Right lobe of liver (tissue), 6 donors: ENCODE results near the gene RBM47. TPM values are rescaled to one million over a fixed set of nuclear protein-coding genes. Genes with fewer than 3 reads are reported as not detected.
A peak's percentile ranks its signal among the peaks of the same experiment; 100 is the strongest.
"Not testable (repeated sequence)": the region's sequence is repeated elsewhere in the genome, so short reads cannot be mapped to it uniquely, and the experiment has no call there.

Experiments
- ATAC-seq, 4 donors: fragments of 200-7000 bp; cut with Tn5 transposase; one replicate each; pipeline ENCODE4 v1.9.1; 2020; ENCODE audit warnings: mild to moderate bottlenecking in 4 of 4, moderate library complexity in 4 of 4
- DNase-seq, 3 donors: peaks; one replicate each; pipeline ENCODE4 v3.0.0-alpha.2; 2020
- H3K27ac ChIP-seq, 3 donors: fragments of 200-600 bp; one replicate each; pipeline ENCODE4 v1.8.0; 2022
- H3K27me3 ChIP-seq, 2 donors: fragments of 200-600 bp; one replicate each; pipeline ENCODE4 v1.8.0; 2022
- H3K36me3 ChIP-seq, 4 donors: fragments of 200-600 bp; sonication (generic) in 1 of 4; one replicate each; pipeline versions ENCODE4 v1.5.1 to v1.8.0; 2017 to 2022; ENCODE audit warnings: control low read depth in 1 of 4
- H3K4me1 ChIP-seq, 4 donors: fragments of 200-600 bp; sonication (generic) in 1 of 4; one replicate each; pipeline versions ENCODE4 v1.5.1 to v1.8.0; 2017 to 2022; ENCODE audit warnings: control low read depth in 1 of 4
- H3K4me3 ChIP-seq, 3 donors: fragments of 200-600 bp; one replicate each; pipeline ENCODE4 v1.8.0; 2022
- H3K9me3 ChIP-seq, 4 donors: fragments of 200-600 bp; sonication (generic) in 1 of 4; one replicate each; pipeline versions ENCODE4 v1.5.1 to v1.8.0; 2017 to 2022; ENCODE audit warnings: control low read depth in 1 of 4
- CTCF ChIP-seq, 4 donors: fragments of 200-600 bp in 3 of 4; fragments of 450-650 bp in 1 of 4; IDR thresholded peaks; one replicate each; pipeline versions ENCODE4 v1.5.1 to v1.8.0; 2016 to 2022; ENCODE audit warnings: antibody characterized with exemption in 4 of 4, mild to moderate bottlenecking in 2 of 4
- POLR2A ChIP-seq: fragments of 450-650 bp; IDR thresholded peaks from one replicate; pipeline ENCODE4 v1.6.1; 2017; ENCODE audit warnings: antibody characterized with exemption, mild to moderate bottlenecking
- WGBS: methylation state at CpG from one replicate; pipeline ENCODE4 v1.1.6; 2018; ENCODE audit warnings: low coverage, low lambda C conversion rate; ENCODE audit not compliant: insufficient coverage; ENCODE audit errors: missing lambda C conversion rate; 5-methylcytosine and 5-hydroxymethylcytosine counted together
- intact Hi-C, 2 donors: fragments of 100-400 bp; cut with DNase I; formaldehyde crosslinking; loops; one replicate each; pipeline versions ENCODE4 v1.11.2 to v1.14.1; 2022
- total RNA-seq, 6 experiments: library from RNA; depleted of rRNA in 2 of 6; stranded (reverse); fragments of >200 nt in 2 of 6; fragmentation: NEBNext Ultra II Directional in 3 of 6; extraction: Animal tissue kit (Norgen Biotek cat#: 25700) in 3 of 6; gene quantifications; one replicate each; pipeline versions ENCODE4 v1.1.0 to v1.2.4, GENCODE V29; 2016 to 2023
- donor health status: DM: no; HTN: yes; CAD: no.
- donor health status: DM: no; HTN: no; CAD: no.
- donor health status: DM: no; HTN: no; CAD: no.
- donor health status: DM: no; HTN: yes; CAD: no.
- donor health status: DM: no; HTN: yes; CAD: no.

Gene RBM47
- total RNA-seq, 6 experiments from 2014 or later: 29.5 to 85.0 (median 51.1) TPM

GRCh38 chr4:40523581-40523980 is 106.1 kb downstream of the RBM47 start:
- no peak for ATAC-seq
- Histone ChIP-seq H3K27me3 (no peaks in the 10 kb centered on the region), H3K9me3 (no peaks in the 10 kb centered on the region), H3K36me3 (no peaks in the 10 kb centered on the region), H3K4me1 (peaks cover 0 to 54% (median 11%) of the 10 kb centered on the region in 4 donors), H3K27ac (peak overlapping the region in 2 of 3 donors; percentile 88 to 89), H3K4me3 (no peak overlapping the region)
- intact Hi-C loops: no loop called here
- no peak for DNase-seq
- 83% methylated on average over 6 of the region's 7 CpGs for WGBS
- TF ChIP-seq POLR2A (no peak), CTCF (IDR thresholded peaks at IDR 0.05) (no peak)

DNA sequence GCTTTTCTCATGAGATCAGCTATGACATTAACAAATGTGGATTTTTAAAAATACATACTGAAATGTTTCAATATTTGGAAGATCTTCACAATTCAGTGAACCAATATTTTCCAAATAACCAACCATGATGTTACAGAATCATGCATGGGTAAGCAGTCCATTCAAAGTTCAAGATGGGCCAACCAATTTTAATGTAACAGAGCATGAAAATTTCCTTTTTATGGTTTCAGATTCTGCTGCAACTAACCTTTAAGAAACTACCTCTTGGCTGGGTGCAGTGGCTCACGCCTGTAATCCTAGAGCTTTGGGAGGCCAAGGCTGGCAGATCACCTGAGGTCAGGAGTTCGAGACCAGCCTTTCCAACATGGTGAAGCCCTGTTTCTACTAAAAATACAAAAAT is 107.7 kb downstream of the RBM47 start:
- H3K27ac ChIP-seq: no peak overlapping the region
- intact Hi-C loops: no loop called here

DNA sequence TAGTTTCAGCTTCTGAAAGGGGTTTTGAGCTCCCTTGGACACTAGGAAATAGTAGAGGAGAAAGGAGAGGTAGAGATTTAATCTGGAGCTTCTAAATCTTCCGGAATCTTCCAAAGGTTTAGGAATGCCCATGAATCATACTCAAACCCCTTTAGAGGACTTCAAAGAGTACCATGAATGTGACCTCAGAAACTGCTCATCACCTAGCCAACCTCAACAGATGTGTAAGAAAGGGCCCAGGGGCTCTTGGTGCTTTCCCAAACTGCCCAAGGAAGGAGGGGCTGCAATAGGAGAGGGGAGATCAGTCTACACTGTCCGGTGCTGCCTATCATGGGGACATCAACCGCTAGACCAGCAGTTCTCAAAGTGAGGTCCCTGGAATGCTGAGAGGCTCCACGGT is 109.1 kb downstream of the RBM47 start:
- no peaks in the 10 kb centered on the region for H3K9me3 ChIP-seq
- ATAC-seq (no peak), DNase-seq (no peak)
- no peak overlapping the region for H3K4me3 ChIP-seq
- no peak overlapping the region for H3K27ac ChIP-seq
- intact Hi-C loops: no loop called here
- H3K4me1 ChIP-seq: peaks cover 0 to 44% (median 7%) of the 10 kb centered on the region in 4 donors
- 89% methylated on average over 3 of the region's 4 CpGs for WGBS
- no peaks in the 10 kb centered on the region for H3K27me3 ChIP-seq
- no peak for TF ChIP-seq POLR2A
- TF ChIP-seq CTCF (IDR thresholded peaks at IDR 0.05): no peak
- H3K36me3 ChIP-seq: no peaks in the 10 kb centered on the region

More for the DNA sequence above, 107.7 kb downstream of the RBM47 start:
- no peak for TF ChIP-seq POLR2A
- TF ChIP-seq CTCF (IDR thresholded peaks at IDR 0.05): no peak
- DNase-seq: no peak
- ATAC-seq: no peak
- H3K27me3 ChIP-seq: no peaks in the 10 kb centered on the region
- peaks cover 0 to 48% (median 11%) of the 10 kb centered on the region in 4 donors for H3K4me1 ChIP-seq
- H3K36me3 ChIP-seq: no peaks in the 10 kb centered on the region
- WGBS: no CpG with 5 or more reads among the region's 2 CpGs
- H3K9me3 ChIP-seq: no peaks in the 10 kb centered on the region
- H3K4me3 ChIP-seq: no peak overlapping the region

DNA sequence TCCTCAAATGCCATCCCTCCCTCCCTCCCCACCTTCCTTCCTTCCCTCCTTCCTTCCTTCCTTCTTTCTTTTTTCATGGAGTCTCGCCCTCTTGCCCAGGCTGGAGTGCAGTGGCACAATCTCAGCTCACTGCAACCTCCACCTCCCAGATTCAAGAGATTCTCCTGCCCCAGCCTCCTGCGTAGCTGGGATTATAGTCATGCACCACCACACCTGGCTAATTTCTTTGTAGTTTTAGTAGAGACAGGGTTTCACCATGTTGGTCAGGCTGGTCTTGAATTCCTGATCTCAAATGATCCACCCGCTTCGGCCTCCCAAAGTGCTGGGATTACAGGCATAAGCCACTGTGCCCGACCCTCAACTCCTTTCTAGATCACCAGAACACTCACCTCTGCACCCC is 112.6 kb downstream of the RBM47 start:
- peaks cover 0 to 21% (median 0%) of the 10 kb centered on the region in 4 donors for H3K4me1 ChIP-seq
- H3K9me3 ChIP-seq, H3K27me3 ChIP-seq, DNase-seq, H3K4me3 ChIP-seq, ATAC-seq, H3K36me3 ChIP-seq, intact Hi-C loops: not testable (repeated sequence)
- 89% methylated on average over 3 of the region's 5 CpGs for WGBS
- peak overlapping the region in 1 of 3 donors; percentile 83 for H3K27ac ChIP-seq

- peaks cover 0 to 21% (median 0%) of the 10 kb centered on the region in 4 donors for H3K4me1 ChIP-seq
- no peaks in the 10 kb centered on the region for H3K36me3 ChIP-seq
- no peak for ATAC-seq
- DNase-seq: no peak
- no peaks in the 10 kb centered on the region for H3K27me3 ChIP-seq
- no peak overlapping the region for H3K4me3 ChIP-seq
- peak overlapping the region in 2 of 3 donors; percentile 83 to 86 for H3K27ac ChIP-seq
- no peak for TF ChIP-seq POLR2A
- no peak for TF ChIP-seq CTCF (IDR thresholded peaks at IDR 0.05)
- H3K9me3 ChIP-seq: no peaks in the 10 kb centered on the region
- intact Hi-C loops: no loop called here
- 69% methylated on average over 3 of the region's 4 CpGs for WGBS
Observed at GRCh38 chr4:40516651-40517050, 113.0 kb downstream of the RBM47 start.
